ENCODE measurements around the gene BLVRB. TPM values are rescaled to one million over a fixed set of nuclear protein-coding genes. Genes with fewer than 3 reads are reported as not detected.

The BLVRB gene
- total RNA-seq, 2 donors from 2014 or later: 27.1 to 55.5 TPM

GRCh38 chr19:40425450-40426287, 39.9 kb downstream of the BLVRB start, which contains the start of gene SERTAD1:
Gene SERTAD1 (minus strand): TSS chr19:40425992. CDS start chr19:40423546, 2,446 bp downstream.
- Mint-ChIP-seq H3K4me1 (peaks cover 3% of the 10 kb centered on the region), H3K36me3 (ENCODE audit: low read depth) (peaks cover 48% of the 10 kb centered on the region), H3K4me3 (peak within 1 kb of the TSS; percentile 98), H3K27me3 (no peaks in the 10 kb centered on the region), H3K27ac (peak within 1 kb of the TSS; percentile 97), H3K9me3 (no peaks in the 10 kb centered on the region)
- ATAC-seq (replicated peaks): peak; percentile 85

DNA sequence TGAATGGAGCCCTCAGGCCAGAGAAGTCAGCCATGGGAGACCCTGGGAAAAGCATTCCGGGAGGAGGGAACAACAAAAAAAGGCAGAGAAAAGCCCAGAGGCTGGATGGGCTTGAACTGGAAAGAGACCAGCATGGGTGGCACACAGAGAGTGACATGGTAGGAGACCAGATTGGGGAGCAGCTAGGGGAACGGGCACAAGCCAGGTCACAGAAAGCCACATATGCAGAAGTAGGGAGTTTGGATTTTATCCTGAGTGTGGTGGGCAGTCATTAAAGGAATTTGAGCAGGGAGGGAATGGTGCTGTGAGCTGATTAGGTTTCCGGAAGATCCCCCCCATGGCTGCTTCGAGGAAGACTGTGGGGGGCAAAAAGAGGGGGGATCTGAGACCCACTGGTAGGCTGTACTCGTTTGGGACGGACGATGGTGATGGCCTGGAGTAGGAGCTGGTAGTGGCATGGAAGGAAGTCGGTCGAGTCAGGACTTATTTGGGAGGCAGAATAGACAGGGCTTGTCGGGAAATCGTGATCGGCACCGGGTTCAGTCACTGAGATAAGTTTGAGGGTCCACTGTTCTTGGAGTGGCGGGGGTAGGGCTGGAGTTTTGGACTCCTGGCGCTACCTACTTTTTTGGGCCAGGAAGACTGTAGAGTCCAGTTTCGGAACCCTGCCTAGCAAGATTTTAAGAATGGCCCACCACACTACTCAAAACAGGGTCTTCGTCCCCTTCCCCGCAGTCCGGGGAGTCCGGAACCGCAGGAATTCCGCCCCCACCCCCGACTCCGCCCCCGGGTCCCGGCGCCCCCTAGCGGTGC, 40.7 kb downstream of the BLVRB start:
- Mint-ChIP-seq H3K27me3 (no peaks in the 10 kb centered on the region), H3K27ac (peak overlapping the region; percentile 97), H3K36me3 (ENCODE audit: low read depth) (peaks cover 48% of the 10 kb centered on the region), H3K9me3 (no peaks in the 10 kb centered on the region), H3K4me3 (peak overlapping the region; percentile 98), H3K4me1 (peaks cover 5% of the 10 kb centered on the region)
- no peak for ATAC-seq (replicated peaks)

DNA sequence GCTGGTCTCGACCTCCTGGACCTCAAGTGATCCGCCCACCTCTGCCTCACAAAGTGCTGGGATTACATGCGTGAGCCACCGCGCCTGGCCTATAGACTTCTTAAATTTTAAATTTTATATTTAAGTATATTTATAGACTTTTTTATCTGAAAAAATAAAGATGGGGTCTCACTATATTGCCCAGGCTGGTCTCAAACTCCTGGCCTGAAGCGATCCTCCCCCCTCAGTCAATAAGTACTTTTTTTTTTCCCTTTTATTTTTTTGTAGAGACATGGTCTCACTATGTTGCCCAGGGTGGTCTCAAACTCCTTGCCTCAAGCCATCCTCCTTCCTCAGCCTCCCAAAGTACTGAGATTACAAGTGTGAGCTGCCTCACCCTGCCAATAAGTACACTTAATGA, 41.6 kb downstream of the BLVRB start:
- no peak for ATAC-seq (replicated peaks)
- H3K36me3 Mint-ChIP-seq (ENCODE audit: low read depth): peaks cover 48% of the 10 kb centered on the region
- peak overlapping the region; percentile 98 for H3K4me3 Mint-ChIP-seq
- H3K9me3 Mint-ChIP-seq: no peaks in the 10 kb centered on the region
- peak overlapping the region; percentile 97 for H3K27ac Mint-ChIP-seq
- H3K27me3 Mint-ChIP-seq: no peaks in the 10 kb centered on the region
- peaks cover 8% of the 10 kb centered on the region for H3K4me1 Mint-ChIP-seq

- Mint-ChIP-seq H3K4me3 (peak overlapping the region; percentile 98), H3K9me3 (no peaks in the 10 kb centered on the region), H3K27ac (peak overlapping the region; percentile 77), H3K4me1 (peaks cover 8% of the 10 kb centered on the region), H3K36me3 (ENCODE audit: low read depth) (peaks cover 48% of the 10 kb centered on the region), H3K27me3 (no peaks in the 10 kb centered on the region)
- ATAC-seq (replicated peaks): no peak
Measured at GRCh38 chr19:40422748-40423566, 42.6 kb downstream of the BLVRB start.

- no peaks in the 10 kb centered on the region for H3K27me3 Mint-ChIP-seq
- no peaks in the 10 kb centered on the region for H3K9me3 Mint-ChIP-seq
- no peak for ATAC-seq (replicated peaks)
- peaks cover 48% of the 10 kb centered on the region for H3K36me3 Mint-ChIP-seq (ENCODE audit: low read depth)
- peaks cover 9% of the 10 kb centered on the region for H3K4me1 Mint-ChIP-seq
- H3K27ac Mint-ChIP-seq: peak overlapping the region; percentile 77
- peak overlapping the region; percentile 98 for H3K4me3 Mint-ChIP-seq
Measured at GRCh38 chr19:40421993-40422747, 43.4 kb downstream of the BLVRB start.

DNA sequence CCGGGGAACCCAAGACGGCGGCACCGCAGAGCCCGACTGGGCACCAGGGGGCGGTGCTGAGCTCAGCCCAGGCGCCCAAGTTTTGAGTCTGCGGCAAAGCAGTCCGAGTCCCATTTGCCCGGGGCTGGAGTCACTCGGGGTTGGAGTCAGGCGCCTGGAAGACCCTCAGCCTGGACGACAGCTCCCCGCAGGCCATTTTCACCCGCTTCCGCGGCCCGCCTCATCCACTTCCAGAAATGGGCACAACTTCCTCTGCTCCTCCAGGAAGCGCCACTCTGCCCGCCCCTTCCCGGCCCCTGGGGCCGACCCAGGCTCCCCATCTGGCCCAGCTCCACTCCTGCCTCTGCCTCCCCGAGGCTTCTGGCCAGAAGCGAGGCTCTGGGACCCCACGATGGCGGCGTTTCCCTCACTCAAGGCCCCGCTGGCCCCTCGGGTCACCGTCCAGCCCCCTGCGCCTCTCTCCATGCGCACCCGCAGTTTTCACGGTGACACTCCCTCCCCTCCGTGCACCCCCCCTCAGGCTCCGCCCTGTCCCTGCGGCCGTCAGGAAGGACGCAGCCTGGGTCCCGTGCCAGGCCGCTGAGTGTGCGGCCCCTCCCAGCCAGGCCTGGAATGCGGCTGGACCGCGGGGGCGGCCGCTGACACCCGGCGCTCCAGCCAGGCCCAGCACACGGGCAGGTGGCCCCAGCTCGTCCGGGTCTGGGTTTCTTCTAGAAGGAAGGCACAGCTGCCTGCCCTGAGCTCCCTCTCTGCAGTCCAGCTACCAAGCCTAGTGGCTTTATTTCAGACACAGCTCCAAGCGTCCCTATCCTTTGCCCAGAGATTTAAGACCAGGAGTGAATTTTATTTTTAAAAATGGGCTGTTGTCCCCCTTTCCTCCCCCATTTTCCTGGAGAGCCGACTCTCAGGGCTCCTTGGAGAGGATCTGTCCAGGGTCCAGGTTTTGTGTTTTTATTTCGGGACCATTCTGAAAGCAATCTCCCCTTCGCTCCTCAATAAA, 44.5 kb downstream of the BLVRB start:
- peaks cover 48% of the 10 kb centered on the region for H3K36me3 Mint-ChIP-seq (ENCODE audit: low read depth)
- peak; percentile 60 for ATAC-seq (replicated peaks)
- H3K4me1 Mint-ChIP-seq: peaks cover 14% of the 10 kb centered on the region
- no peaks in the 10 kb centered on the region for H3K9me3 Mint-ChIP-seq
- peak overlapping the region; percentile 77 for H3K27ac Mint-ChIP-seq
- H3K27me3 Mint-ChIP-seq: no peaks in the 10 kb centered on the region
- H3K4me3 Mint-ChIP-seq: peak overlapping the region; percentile 98

GRCh38 chr19:40420451-40420765, 45.1 kb downstream of the BLVRB start:
- Mint-ChIP-seq H3K36me3 (ENCODE audit: low read depth) (peaks cover 42% of the 10 kb centered on the region), H3K4me3 (peak overlapping the region; percentile 98), H3K27ac (no peak overlapping the region), H3K4me1 (peaks cover 14% of the 10 kb centered on the region), H3K27me3 (no peaks in the 10 kb centered on the region), H3K9me3 (no peaks in the 10 kb centered on the region)
- no peak for ATAC-seq (replicated peaks)

DNA sequence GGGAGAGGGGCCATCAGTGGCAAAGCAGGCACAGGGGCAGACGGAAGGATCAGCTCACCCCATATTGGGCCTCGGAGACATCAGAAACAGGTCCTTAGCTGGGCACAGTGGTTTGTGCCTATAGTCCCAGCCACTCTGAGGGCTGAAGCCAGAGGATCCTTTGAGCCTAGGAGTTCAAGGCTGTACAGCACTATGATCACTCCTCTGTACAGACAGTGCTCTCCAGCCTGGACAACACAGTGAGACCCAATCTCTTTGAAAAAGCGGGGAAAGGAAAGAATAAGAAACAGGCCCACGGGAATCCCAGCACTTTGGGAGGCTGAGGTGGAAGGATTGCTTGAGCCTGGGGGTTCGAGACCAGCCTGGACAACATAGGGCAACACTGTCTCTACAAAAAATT, 45.8 kb downstream of the BLVRB start:
- no peak overlapping the region for H3K27ac Mint-ChIP-seq
- no peaks in the 10 kb centered on the region for H3K9me3 Mint-ChIP-seq
- H3K36me3 Mint-ChIP-seq (ENCODE audit: low read depth): peaks cover 37% of the 10 kb centered on the region
- no peak for ATAC-seq (replicated peaks)
- peaks cover 14% of the 10 kb centered on the region for H3K4me1 Mint-ChIP-seq
- H3K4me3 Mint-ChIP-seq: peak overlapping the region; percentile 98
- no peaks in the 10 kb centered on the region for H3K27me3 Mint-ChIP-seq

DNA sequence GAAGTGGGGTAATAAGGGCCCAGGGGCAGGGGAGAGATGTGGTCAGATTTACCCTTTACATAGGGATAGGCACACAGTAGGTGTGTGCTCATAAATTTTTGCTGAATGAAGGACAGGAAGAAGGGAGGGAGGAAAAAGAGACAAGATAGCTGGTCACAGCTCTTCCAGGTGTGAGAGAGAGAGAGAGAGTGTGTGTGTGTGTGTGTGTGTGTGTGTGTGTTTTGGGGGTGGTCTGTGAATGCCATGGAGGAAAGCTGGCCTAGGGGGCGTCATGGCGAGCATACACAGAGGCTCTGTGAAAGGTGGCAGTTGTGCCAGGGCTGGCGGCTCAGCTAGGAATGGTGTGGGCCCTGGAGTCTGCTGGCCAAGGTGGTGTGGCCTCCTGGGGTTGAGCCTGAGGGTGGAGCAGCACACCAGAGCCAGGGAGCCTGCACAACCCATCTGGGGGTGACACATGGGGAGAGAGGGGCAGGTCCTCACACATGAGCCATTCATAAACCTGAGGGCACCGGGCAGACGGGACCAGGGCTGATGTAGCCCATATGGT, 46.4 kb downstream of the BLVRB start:
- peak overlapping the region; percentile 56 for H3K27ac Mint-ChIP-seq
- peaks cover 13% of the 10 kb centered on the region for H3K4me1 Mint-ChIP-seq
- no peak for ATAC-seq (replicated peaks)
- peak overlapping the region; percentile 98 for H3K4me3 Mint-ChIP-seq
- peaks cover 31% of the 10 kb centered on the region for H3K36me3 Mint-ChIP-seq (ENCODE audit: low read depth)
- H3K27me3 Mint-ChIP-seq: no peaks in the 10 kb centered on the region
- H3K9me3 Mint-ChIP-seq: no peaks in the 10 kb centered on the region

GRCh38 chr19:40418040-40418439, 47.5 kb downstream of the BLVRB start:
- Mint-ChIP-seq H3K4me1 (peaks cover 11% of the 10 kb centered on the region), H3K27me3 (no peaks in the 10 kb centered on the region), H3K27ac (peak overlapping the region; percentile 95), H3K36me3 (ENCODE audit: low read depth) (peaks cover 20% of the 10 kb centered on the region), H3K4me3 (no peak overlapping the region), H3K9me3 (no peaks in the 10 kb centered on the region)
- no peak for ATAC-seq (replicated peaks)

- H3K27ac Mint-ChIP-seq: peak overlapping the region; percentile 95
- H3K36me3 Mint-ChIP-seq (ENCODE audit: low read depth): peaks cover 16% of the 10 kb centered on the region
- no peak for ATAC-seq (replicated peaks)
- no peaks in the 10 kb centered on the region for H3K27me3 Mint-ChIP-seq
- H3K4me1 Mint-ChIP-seq: peaks cover 11% of the 10 kb centered on the region
- H3K9me3 Mint-ChIP-seq: no peaks in the 10 kb centered on the region
- H3K4me3 Mint-ChIP-seq: no peak overlapping the region
Measured at GRCh38 chr19:40417643-40417981, 47.9 kb downstream of the BLVRB start.

DNA sequence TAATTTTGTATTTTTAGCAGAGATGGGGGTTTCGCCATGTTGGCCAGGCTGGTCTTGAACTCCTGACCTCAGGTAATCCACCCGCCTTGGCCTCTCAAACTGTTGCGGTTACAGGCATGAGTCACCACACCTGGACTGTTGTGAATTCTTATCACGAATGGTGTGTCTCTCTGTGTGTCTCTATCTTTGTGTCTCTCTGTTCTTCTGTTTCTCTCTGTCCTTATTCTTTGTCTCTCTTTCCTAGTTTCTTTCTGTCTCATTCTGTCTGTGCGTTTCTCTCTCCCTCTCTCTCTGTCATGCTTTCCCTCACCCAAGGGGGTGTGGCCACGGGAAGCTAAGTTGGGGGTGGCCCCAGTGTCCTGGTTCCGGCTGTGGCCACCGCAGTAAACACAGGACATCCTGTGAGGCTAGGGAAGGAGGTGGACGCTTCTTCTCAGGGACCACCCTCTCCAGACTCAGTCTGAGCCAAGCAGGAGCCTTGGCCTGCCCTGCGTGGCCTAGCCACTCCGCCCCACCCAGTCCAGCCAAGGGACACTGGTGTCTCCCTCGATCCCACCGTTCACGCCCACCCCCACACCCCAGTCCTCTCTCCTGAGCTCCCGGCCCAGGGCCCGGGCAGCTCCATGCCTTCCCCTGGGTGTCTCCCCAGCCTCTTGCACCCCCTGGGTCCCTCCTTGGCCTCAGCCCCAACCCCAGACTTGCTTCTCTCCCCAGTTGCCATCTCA, 48.5 kb downstream of the BLVRB start:
- Mint-ChIP-seq H3K4me3 (peak overlapping the region; percentile 55), H3K27ac (peak overlapping the region; percentile 95), H3K27me3 (no peaks in the 10 kb centered on the region), H3K36me3 (ENCODE audit: low read depth) (peaks cover 10% of the 10 kb centered on the region), H3K4me1 (peaks cover 11% of the 10 kb centered on the region), H3K9me3 (no peaks in the 10 kb centered on the region)
- peak; percentile 11 for ATAC-seq (replicated peaks)
